ENCODE measurements around the gene TBC1D9. TPM values are rescaled to one million over a fixed set of nuclear protein-coding genes. Genes with fewer than 3 reads are reported as not detected.

The TBC1D9 gene
- total and polyA plus RNA-seq, 2 of the 13 experiments (the other 11 are each of a cell fraction or from before 2014, with no cell fraction given): 11.9 to 12.2 TPM

DNA sequence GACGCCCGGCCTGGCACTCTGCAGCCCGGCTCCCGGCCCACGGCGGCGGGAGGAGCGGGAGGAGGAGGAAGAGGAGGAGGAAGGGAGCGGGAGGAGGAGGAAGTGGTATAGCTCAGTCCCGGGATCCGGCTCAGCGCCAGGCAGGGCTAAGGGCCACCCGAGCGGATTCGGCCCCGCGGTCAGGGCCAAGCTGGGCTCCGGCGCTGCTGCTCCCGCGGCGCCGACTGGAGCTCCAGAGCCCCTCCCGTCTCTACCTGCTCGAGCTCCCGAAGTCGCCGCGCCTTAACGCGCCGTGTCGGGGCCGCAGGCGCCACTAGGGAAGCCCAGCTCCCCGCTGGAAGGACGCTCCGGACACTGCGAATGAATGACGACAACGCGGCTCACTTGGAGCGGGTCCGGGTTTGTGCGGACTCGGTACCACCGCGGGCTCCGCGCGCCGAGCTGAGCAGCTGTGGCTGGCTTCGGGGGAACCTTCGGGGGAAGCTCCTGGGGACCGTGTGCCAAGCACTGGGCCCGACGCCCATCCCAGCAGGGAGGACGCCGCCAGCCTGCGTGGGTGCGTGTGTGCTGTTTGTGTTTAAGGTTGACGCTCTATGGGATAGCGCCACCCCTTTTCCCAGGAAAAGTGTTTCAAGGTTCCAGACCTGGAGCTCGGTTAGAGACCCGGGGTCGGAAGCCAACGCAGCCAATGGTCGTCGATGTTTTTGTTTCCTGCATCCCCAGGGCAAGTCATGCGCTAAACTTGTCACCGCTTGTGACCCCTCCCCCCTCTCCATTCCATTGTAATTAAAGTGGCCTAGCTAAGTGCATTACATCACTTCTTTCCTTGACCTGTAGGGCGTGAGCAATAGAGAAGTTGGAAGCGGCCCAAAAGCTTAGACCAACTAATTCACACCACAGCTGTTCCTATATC, at the start of gene TBC1D9 (continued):
- TF ChIP-seq, protein P1, sequence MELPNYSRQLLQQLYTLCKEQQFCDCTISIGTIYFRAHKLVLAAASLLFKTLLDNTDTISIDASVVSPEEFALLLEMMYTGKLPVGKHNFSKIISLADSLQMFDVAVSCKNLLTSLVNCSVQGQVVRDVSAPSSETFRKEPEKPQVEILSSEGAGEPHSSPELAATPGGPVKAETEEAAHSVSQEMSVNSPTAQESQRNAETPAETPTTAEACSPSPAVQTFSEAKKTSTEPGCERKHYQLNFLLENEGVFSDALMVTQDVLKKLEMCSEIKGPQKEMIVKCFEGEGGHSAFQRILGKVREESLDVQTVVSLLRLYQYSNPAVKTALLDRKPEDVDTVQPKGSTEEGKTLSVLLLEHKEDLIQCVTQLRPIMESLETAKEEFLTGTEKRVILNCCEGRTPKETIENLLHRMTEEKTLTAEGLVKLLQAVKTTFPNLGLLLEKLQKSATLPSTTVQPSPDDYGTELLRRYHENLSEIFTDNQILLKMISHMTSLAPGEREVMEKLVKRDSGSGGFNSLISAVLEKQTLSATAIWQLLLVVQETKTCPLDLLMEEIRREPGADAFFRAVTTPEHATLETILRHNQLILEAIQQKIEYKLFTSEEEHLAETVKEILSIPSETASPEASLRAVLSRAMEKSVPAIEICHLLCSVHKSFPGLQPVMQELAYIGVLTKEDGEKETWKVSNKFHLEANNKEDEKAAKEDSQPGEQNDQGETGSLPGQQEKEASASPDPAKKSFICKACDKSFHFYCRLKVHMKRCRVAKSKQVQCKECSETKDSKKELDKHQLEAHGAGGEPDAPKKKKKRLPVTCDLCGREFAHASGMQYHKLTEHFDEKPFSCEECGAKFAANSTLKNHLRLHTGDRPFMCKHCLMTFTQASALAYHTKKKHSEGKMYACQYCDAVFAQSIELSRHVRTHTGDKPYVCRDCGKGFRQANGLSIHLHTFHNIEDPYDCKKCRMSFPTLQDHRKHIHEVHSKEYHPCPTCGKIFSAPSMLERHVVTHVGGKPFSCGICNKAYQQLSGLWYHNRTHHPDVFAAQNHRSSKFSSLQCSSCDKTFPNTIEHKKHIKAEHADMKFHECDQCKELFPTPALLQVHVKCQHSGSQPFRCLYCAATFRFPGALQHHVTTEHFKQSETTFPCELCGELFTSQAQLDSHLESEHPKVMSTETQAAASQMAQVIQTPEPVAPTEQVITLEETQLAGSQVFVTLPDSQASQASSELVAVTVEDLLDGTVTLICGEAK (IDR thresholded peaks at IDR 0.05): no peak
- TF ChIP-seq, protein P1 (CRISPR knock-in tag; IDR thresholded peaks at IDR 0.05): peak; percentile 81
- TF ChIP-seq, protein P2, sequence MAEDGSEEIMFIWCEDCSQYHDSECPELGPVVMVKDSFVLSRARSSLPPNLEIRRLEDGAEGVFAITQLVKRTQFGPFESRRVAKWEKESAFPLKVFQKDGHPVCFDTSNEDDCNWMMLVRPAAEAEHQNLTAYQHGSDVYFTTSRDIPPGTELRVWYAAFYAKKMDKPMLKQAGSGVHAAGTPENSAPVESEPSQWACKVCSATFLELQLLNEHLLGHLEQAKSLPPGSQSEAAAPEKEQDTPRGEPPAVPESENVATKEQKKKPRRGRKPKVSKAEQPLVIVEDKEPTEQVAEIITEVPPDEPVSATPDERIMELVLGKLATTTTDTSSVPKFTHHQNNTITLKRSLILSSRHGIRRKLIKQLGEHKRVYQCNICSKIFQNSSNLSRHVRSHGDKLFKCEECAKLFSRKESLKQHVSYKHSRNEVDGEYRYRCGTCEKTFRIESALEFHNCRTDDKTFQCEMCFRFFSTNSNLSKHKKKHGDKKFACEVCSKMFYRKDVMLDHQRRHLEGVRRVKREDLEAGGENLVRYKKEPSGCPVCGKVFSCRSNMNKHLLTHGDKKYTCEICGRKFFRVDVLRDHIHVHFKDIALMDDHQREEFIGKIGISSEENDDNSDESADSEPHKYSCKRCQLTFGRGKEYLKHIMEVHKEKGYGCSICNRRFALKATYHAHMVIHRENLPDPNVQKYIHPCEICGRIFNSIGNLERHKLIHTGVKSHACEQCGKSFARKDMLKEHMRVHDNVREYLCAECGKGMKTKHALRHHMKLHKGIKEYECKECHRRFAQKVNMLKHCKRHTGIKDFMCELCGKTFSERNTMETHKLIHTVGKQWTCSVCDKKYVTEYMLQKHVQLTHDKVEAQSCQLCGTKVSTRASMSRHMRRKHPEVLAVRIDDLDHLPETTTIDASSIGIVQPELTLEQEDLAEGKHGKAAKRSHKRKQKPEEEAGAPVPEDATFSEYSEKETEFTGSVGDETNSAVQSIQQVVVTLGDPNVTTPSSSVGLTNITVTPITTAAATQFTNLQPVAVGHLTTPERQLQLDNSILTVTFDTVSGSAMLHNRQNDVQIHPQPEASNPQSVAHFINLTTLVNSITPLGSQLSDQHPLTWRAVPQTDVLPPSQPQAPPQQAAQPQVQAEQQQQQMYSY (CRISPR knock-in tag; IDR thresholded peaks at IDR 0.05): peak; percentile 29; the same call in 1 of the 2 replicates
- TF ChIP-seq, protein P3, sequence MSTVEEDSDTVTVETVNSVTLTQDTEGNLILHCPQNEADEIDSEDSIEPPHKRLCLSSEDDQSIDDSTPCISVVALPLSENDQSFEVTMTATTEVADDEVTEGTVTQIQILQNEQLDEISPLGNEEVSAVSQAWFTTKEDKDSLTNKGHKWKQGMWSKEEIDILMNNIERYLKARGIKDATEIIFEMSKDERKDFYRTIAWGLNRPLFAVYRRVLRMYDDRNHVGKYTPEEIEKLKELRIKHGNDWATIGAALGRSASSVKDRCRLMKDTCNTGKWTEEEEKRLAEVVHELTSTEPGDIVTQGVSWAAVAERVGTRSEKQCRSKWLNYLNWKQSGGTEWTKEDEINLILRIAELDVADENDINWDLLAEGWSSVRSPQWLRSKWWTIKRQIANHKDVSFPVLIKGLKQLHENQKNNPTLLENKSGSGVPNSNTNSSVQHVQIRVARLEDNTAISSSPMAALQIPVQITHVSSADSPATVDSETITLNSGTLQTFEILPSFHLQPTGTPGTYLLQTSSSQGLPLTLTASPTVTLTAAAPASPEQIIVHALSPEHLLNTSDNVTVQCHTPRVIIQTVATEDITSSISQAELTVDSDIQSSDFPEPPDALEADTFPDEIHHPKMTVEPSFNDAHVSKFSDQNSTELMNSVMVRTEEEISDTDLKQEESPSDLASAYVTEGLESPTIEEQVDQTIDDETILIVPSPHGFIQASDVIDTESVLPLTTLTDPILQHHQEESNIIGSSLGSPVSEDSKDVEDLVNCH (CRISPR knock-in tag; IDR thresholded peaks at IDR 0.05): no peak; the same call in 1 of the 2 replicates
- TF ChIP-seq ZNF350 (CRISPR knock-in tag; IDR thresholded peaks at IDR 0.05; ENCODE audit: borderline replicate concordance, low read depth) (peak; percentile 77), ZBTB42 (CRISPR knock-in tag; IDR thresholded peaks at IDR 0.05) (no peak)
- TF ChIP-seq, protein P4, sequence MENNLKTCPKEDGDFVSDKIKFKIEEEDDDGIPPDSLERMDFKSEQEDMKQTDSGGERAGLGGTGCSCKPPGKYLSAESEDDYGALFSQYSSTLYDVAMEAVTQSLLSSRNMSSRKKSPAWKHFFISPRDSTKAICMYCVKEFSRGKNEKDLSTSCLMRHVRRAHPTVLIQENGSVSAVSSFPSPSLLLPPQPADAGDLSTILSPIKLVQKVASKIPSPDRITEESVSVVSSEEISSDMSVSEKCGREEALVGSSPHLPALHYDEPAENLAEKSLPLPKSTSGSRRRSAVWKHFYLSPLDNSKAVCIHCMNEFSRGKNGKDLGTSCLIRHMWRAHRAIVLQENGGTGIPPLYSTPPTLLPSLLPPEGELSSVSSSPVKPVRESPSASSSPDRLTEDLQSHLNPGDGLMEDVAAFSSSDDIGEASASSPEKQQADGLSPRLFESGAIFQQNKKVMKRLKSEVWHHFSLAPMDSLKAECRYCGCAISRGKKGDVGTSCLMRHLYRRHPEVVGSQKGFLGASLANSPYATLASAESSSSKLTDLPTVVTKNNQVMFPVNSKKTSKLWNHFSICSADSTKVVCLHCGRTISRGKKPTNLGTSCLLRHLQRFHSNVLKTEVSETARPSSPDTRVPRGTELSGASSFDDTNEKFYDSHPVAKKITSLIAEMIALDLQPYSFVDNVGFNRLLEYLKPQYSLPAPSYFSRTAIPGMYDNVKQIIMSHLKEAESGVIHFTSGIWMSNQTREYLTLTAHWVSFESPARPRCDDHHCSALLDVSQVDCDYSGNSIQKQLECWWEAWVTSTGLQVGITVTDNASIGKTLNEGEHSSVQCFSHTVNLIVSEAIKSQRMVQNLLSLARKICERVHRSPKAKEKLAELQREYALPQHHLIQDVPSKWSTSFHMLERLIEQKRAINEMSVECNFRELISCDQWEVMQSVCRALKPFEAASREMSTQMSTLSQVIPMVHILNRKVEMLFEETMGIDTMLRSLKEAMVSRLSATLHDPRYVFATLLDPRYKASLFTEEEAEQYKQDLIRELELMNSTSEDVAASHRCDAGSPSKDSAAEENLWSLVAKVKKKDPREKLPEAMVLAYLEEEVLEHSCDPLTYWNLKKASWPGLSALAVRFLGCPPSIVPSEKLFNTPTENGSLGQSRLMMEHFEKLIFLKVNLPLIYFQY (CRISPR knock-in tag; IDR thresholded peaks at IDR 0.05; ENCODE audit: borderline replicate concordance): peak; percentile 78; the same call in 1 of the 2 replicates

Measured in HepG2 (cell line).